GM13976 (cell line): Measurements from ENCODE around the gene EPC1.

ENCODE experiments used
- DNase-seq: peaks from one replicate; pipeline ENCODE4 v3.0.0; 2012; ENCODE audit warnings: low spot score
- CTCF ChIP-seq: IDR thresholded peaks from 2 replicates; pipeline ENCODE4 v1.5.1; 2012; ENCODE audit warnings: borderline replicate concordance, mild to moderate bottlenecking; ENCODE audit not compliant: insufficient read depth; ENCODE audit errors: extremely low read depth, missing control alignments, control extremely low read depth
- in situ Hi-C: fragments of 300-500 bp; cut with MboI; formaldehyde crosslinking; loops from one replicate; pipeline ENCODE4 v1.12.0; 2022; ENCODE audit warnings: low sequenced_read_pairs, mixed read lengths, inconsistent platforms; ENCODE audit not compliant: unreplicated experiment

The EPC1 gene

GRCh38 chr10:32376771-32377170 lies 29.8 kb upstream of the EPC1 start:
- TF ChIP-seq CTCF, result no peak
- DNase-seq, result no peak
- in situ Hi-C loops, result no loop called here

GRCh38 chr10:32376097-32376496 lies 29.1 kb upstream of the EPC1 start:
- in situ Hi-C loops, result no loop called here
- TF ChIP-seq CTCF, result no peak
- no peak for DNase-seq

GRCh38 chr10:32375631-32376030 lies 28.7 kb upstream of the EPC1 start:
- DNase-seq, result no peak
- in situ Hi-C loops, result no loop called here
- TF ChIP-seq CTCF, result no peak

- no peak for DNase-seq
- no peak for TF ChIP-seq CTCF
- in situ Hi-C loops, result loop anchor here (25.0 kb wide), 1 partner anchor 312 kb away; the partner anchor contains the start of gene KIF5B
Measured at GRCh38 chr10:32374605-32375004, 27.6 kb upstream of the EPC1 start.

- TF ChIP-seq CTCF, result no peak
- in situ Hi-C loops, result loop anchor here (25.0 kb wide), 1 partner anchor 311 kb away; the partner anchor contains the start of gene KIF5B
- DNase-seq, result no peak
Measured at GRCh38 chr10:32373496-32373895, 26.5 kb upstream of the EPC1 start.

- no peak for DNase-seq
- in situ Hi-C loops, result loop anchor here (25.0 kb wide), 1 partner anchor 311 kb away; the partner anchor contains the start of gene KIF5B
- no peak for TF ChIP-seq CTCF
Measured at GRCh38 chr10:32373031-32373430, 26.1 kb upstream of the EPC1 start.
